Caco-2 (cell line): ENCODE results near the gene PLCB1. TPM values are rescaled to one million over a fixed set of nuclear protein-coding genes. Genes with fewer than 3 reads are reported as not detected.

ENCODE experiments used
- BruUV-seq: library from RNA; stranded (reverse); fragments of 400-500 nt; replicated peaks from 2 replicates; lab custom pipeline; 2021; lab: Mats Ljungman, UMichigan
- CTCF ChIA-PET: fragments of 300-600 bp; sonication (Branson Sonifier 250); formaldehyde crosslinking; loops from one replicate; lab custom pipeline; 2022; ENCODE audit warnings: antibody characterized with exemption; lab: Charles Lee
- POLR2A ChIA-PET: fragments of 300-600 bp; sonication (Branson Sonifier 250); formaldehyde crosslinking; loops from one replicate; lab custom pipeline; 2022; ENCODE audit warnings: antibody characterized with exemption; lab: Charles Lee
- DNase-seq, 2 experiments: peaks; one replicate each; pipeline versions ENCODE4 v3.0.0 to v3.0.0-alpha.2; 2020 to 2022
- H3K27me3 ChIP-seq: replicated peaks from 2 replicates; pipeline ENCODE4 v1.6.0; 2011; ENCODE audit warnings: low read length; ENCODE audit not compliant: control insufficient read depth, insufficient read depth
- H3K36me3 ChIP-seq: 2 replicates; pipeline ENCODE4 v1.5.1; 2011; ENCODE audit warnings: low read length; ENCODE audit not compliant: control insufficient read depth, insufficient read depth
- H3K4me1 ChIP-seq: fragments of 250-450 bp; sonication (Bioruptor Pico); 2 replicates; pipeline ENCODE4 v1.5.1; 2020; ENCODE audit warnings: mild to moderate bottlenecking
- H3K4me3 ChIP-seq: 2 replicates; pipeline ENCODE4 v1.5.1; 2011; ENCODE audit warnings: low read depth, mild to moderate bottlenecking, control low read depth, low read length
- H3K9me3 ChIP-seq: fragments of 250-450 bp; sonication (Bioruptor Pico); 2 replicates; pipeline ENCODE4 v1.5.1; 2020; ENCODE audit warnings: mild to moderate bottlenecking, moderate library complexity
- H3K27ac Mint-ChIP-seq: one replicate; pipeline ENCODE4 v1.8.0; 2022; ENCODE audit warnings: mixed read lengths; ENCODE audit not compliant: unreplicated experiment
- H3K27me3 Mint-ChIP-seq: one replicate; pipeline ENCODE4 v1.8.0; 2022; ENCODE audit warnings: mixed read lengths; ENCODE audit not compliant: insufficient read depth, unreplicated experiment
- H3K36me3 Mint-ChIP-seq: one replicate; pipeline ENCODE4 v1.8.0; 2022; ENCODE audit warnings: mild to moderate bottlenecking, mixed read lengths; ENCODE audit not compliant: insufficient read depth, unreplicated experiment
- H3K4me1 Mint-ChIP-seq: one replicate; pipeline ENCODE4 v1.8.0; 2022; ENCODE audit warnings: low read depth, mixed read lengths; ENCODE audit not compliant: unreplicated experiment
- H3K4me3 Mint-ChIP-seq: one replicate; pipeline ENCODE4 v1.8.0; 2022; ENCODE audit warnings: mild to moderate bottlenecking, moderate library complexity, mixed read lengths; ENCODE audit not compliant: unreplicated experiment
- H3K9me3 Mint-ChIP-seq: one replicate; pipeline ENCODE4 v1.8.0; 2022; ENCODE audit warnings: mixed read lengths; ENCODE audit not compliant: unreplicated experiment
- intact Hi-C: fragments of 100-400 bp; cut with micrococcal nuclease; formaldehyde crosslinking; loops from one replicate; pipeline ENCODE4 v1.10.0; 2022; ENCODE audit not compliant: unreplicated experiment
- total RNA-seq: library from RNA; stranded (reverse); gene quantifications from 2 replicates; pipeline ENCODE4 v1.2.3, GENCODE V29; 2022
- TF ChIP-seq, protein P1 (sequence below), 2 experiments: fragments of 200-600 bp in 1 of 2; IDR thresholded peaks; 1 replicate in 1 of 2; 2 replicates in 1 of 2; pipeline versions ENCODE4 v1.5.1 to v1.8.0; 2011 to 2022; ENCODE audit warnings: antibody characterized with exemption in 1 of 2, control low read depth in 1 of 2, inconsistent platforms in 1 of 2, low read depth in 1 of 2, low read length in 1 of 2, mild to moderate bottlenecking in 1 of 2, moderate library complexity in 1 of 2; ENCODE audit not compliant: insufficient read depth in 1 of 2, severe bottlenecking in 1 of 2, unreplicated experiment in 1 of 2

Gene PLCB1
- total RNA-seq, 1 experiment from 2014 or later = 105 TPM

DNA sequence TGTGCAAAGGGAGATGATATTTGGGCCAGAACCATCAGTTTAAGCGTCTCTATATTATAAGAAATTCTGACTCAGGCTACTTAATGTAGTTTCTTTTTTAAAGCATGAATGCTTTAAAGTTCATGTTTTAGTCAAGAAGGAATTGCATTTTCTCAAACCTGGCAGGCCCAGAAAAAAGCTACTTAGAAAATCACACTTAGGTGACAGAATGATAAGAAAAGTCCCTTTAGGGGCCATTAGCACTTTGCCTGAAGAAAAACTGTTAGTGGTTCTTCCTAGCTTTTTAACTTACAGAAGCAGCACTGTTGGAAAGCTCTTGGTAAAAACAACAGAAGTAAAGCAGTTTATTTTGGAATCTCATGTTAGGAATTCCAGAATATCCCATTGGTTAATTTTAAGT lies 387.8 kb downstream of the PLCB1 start:
- Mint-ChIP-seq H3K4me3 (no peak overlapping the region), H3K27ac (no peak overlapping the region), H3K36me3 (peaks cover 6% of the 10 kb centered on the region), H3K27me3 (no peaks in the 10 kb centered on the region), H3K9me3 (peaks cover 13% of the 10 kb centered on the region), H3K4me1 (no peaks in the 10 kb centered on the region)
- intact Hi-C loops = no loop called here
- Histone ChIP-seq H3K9me3 (no peaks in the 10 kb centered on the region), H3K4me3 (no peak overlapping the region), H3K27me3 (no peaks in the 10 kb centered on the region), H3K36me3 (no peaks in the 10 kb centered on the region), H3K4me1 (no peaks in the 10 kb centered on the region)
- DNase-seq = no peak
- ChIA-PET POLR2A (no interaction called here), CTCF (no interaction called here)
- TF ChIP-seq, protein P1, sequence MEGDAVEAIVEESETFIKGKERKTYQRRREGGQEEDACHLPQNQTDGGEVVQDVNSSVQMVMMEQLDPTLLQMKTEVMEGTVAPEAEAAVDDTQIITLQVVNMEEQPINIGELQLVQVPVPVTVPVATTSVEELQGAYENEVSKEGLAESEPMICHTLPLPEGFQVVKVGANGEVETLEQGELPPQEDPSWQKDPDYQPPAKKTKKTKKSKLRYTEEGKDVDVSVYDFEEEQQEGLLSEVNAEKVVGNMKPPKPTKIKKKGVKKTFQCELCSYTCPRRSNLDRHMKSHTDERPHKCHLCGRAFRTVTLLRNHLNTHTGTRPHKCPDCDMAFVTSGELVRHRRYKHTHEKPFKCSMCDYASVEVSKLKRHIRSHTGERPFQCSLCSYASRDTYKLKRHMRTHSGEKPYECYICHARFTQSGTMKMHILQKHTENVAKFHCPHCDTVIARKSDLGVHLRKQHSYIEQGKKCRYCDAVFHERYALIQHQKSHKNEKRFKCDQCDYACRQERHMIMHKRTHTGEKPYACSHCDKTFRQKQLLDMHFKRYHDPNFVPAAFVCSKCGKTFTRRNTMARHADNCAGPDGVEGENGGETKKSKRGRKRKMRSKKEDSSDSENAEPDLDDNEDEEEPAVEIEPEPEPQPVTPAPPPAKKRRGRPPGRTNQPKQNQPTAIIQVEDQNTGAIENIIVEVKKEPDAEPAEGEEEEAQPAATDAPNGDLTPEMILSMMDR (IDR thresholded peaks at IDR 0.05; ENCODE audit: insufficient read depth in 1 of 2, low read depth in 1 of 2, low read length in 1 of 2, severe bottlenecking in 1 of 2, unreplicated experiment in 1 of 2) = no peak
- no TSS peak for BruUV-seq

DNA sequence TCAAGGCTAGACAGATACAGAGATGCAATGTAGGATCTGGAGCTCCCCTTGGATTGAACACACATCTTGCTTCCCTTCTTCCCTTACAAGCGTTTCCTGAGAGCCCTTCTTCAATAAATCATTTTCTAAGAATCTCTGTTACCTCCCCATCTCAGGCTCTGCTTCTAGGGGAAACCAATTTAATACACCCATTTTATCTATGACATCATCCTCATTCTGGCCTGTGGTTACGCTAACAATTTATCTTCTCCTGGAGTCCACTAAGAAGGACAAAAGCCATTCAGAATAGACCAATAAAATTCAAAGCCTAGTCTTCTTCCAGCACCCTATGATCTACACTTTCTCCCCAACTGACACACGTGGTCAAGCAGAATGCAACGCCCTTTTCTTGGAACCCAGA lies 390.1 kb downstream of the PLCB1 start:
- intact Hi-C loops = no loop called here
- POLR2A ChIA-PET = no interaction called here

DNA sequence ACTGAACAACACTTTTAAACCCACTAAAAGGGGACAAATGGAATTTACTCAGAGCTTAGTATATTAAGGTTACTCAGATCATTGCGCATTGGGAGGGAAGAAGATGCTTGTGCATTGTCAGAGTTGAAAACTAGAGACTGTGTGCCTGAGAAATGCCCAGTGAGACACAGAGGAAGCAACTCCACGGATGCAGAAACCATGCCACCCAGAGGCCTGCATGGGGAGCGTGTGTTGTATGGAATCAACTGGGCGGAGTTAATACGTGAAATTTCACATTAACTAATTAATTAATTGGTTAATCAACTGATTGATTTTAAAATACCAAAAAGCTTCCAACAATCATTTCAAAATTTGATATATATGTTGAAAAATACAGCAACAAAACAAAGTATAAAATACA lies 391.6 kb downstream of the PLCB1 start:
- CTCF ChIA-PET = no interaction called here

More for the DNA sequence above, 390.1 kb downstream of the PLCB1 start:
- H3K4me1 ChIP-seq = no peaks in the 10 kb centered on the region
- Mint-ChIP-seq H3K27ac (no peak overlapping the region), H3K4me3 (no peak overlapping the region), H3K9me3 (no peaks in the 10 kb centered on the region), H3K4me1 (no peaks in the 10 kb centered on the region), H3K27me3 (no peaks in the 10 kb centered on the region), H3K36me3 (peaks cover under 1% of the 10 kb centered on the region)
- no TSS peak for BruUV-seq
- CTCF ChIA-PET = no interaction called here
- H3K4me3 ChIP-seq = no peak overlapping the region
- H3K9me3 ChIP-seq = no peaks in the 10 kb centered on the region
- H3K27me3 ChIP-seq = no peaks in the 10 kb centered on the region
- H3K36me3 ChIP-seq = no peaks in the 10 kb centered on the region
- TF ChIP-seq, protein P1 (IDR thresholded peaks at IDR 0.05; ENCODE audit: insufficient read depth in 1 of 2, low read depth in 1 of 2, low read length in 1 of 2, severe bottlenecking in 1 of 2, unreplicated experiment in 1 of 2) = no peak
- no peak for DNase-seq

More for the DNA sequence above, 391.6 kb downstream of the PLCB1 start:
- Mint-ChIP-seq H3K27me3 (no peaks in the 10 kb centered on the region), H3K27ac (no peak overlapping the region), H3K9me3 (no peaks in the 10 kb centered on the region), H3K4me3 (no peak overlapping the region), H3K36me3 (no peaks in the 10 kb centered on the region), H3K4me1 (no peaks in the 10 kb centered on the region)
- Histone ChIP-seq H3K36me3 (no peaks in the 10 kb centered on the region), H3K9me3 (no peaks in the 10 kb centered on the region), H3K27me3 (no peaks in the 10 kb centered on the region), H3K4me1 (0 out of 2 replicates have a peak, but pooled peaks cover 5% of the 10 kb centered on the region), H3K4me3 (no peak overlapping the region)
- no TSS peak for BruUV-seq
- intact Hi-C loops = no loop called here
- peak in 1 of 2 experiments; percentile 9 for DNase-seq
- POLR2A ChIA-PET = no interaction called here
- TF ChIP-seq, protein P1 (IDR thresholded peaks at IDR 0.05; ENCODE audit: insufficient read depth in 1 of 2, low read depth in 1 of 2, low read length in 1 of 2, severe bottlenecking in 1 of 2, unreplicated experiment in 1 of 2) = no peak
